Esophagus muscularis mucosa (tissue), 4 donors: Measurements from ENCODE around the gene SCAF8.

Experiments used
- CTCF ChIP-seq, 3 experiments: fragments of 200-600 bp in 2 of 3; fragments of 450-650 bp in 1 of 3; sonication (generic) in 2 of 3; IDR thresholded peaks; one replicate each; pipeline ENCODE4 v1.5.1; 2017 to 2019; ENCODE audit warnings: antibody characterized with exemption in 3 of 3, mild to moderate bottlenecking in 2 of 3, moderate library complexity in 1 of 3
- EP300 ChIP-seq: sonication (generic); formaldehyde crosslinking; IDR thresholded peaks from one replicate; pipeline ENCODE4 v1.6.1; 2017; ENCODE audit warnings: antibody characterized with exemption
- POLR2A ChIP-seq: fragments of 450-650 bp; IDR thresholded peaks from one replicate; pipeline ENCODE4 v1.6.1; 2017; ENCODE audit warnings: antibody characterized with exemption, moderate library complexity, mild to moderate bottlenecking, low read depth
- POLR2AphosphoS5 ChIP-seq, 2 donors: sonication (generic); formaldehyde crosslinking; IDR thresholded peaks; one replicate each; pipeline ENCODE4 v1.6.1; 2017; ENCODE audit warnings: antibody characterized with exemption in 2 of 2

GRCh38 chr6:154731296-154732218, 1.7 kb upstream of the SCAF8 start:
- TF ChIP-seq EP300 (no peak), POLR2A (no peak), CTCF (IDR thresholded peaks at IDR 0.05) (no peak), POLR2AphosphoS5 (IDR thresholded peaks at IDR 0.05) (no peak)
